Adrenal gland (tissue), 12 donors: ENCODE measurements around the gene FOXE3. TPM values are rescaled to one million over a fixed set of nuclear protein-coding genes. Genes with fewer than 3 reads are reported as not detected.

Source experiments
- DNase-seq, 7 donors: peaks; one replicate each; pipeline ENCODE4 v3.0.0-alpha.2; 2019 to 2020
- H3K27ac ChIP-seq, 5 donors: fragments of 200-600 bp; sonication (generic) in 4 of 5; 1 replicate in 3 of 5; 2 replicates in 2 of 5; pipeline versions ENCODE4 v1.5.1 to v1.8.0; 2016 to 2020; ENCODE audit warnings: mild to moderate bottlenecking in 1 of 5
- H3K27me3 ChIP-seq: fragments of 200-600 bp; 2 replicates; pipeline ENCODE4 v1.8.0; 2021
- H3K36me3 ChIP-seq, 2 donors: fragments of 200-600 bp; replicated peaks in 1 of 2; 1 replicate in 1 of 2; 2 replicates in 1 of 2; pipeline versions ENCODE4 v1.5.1 to v1.8.0; 2018 to 2022
- H3K4me1 ChIP-seq, 2 donors: fragments of 200-600 bp; replicated peaks in 1 of 2; 1 replicate in 1 of 2; 2 replicates in 1 of 2; pipeline versions ENCODE4 v1.5.1 to v1.8.0; 2018 to 2021
- H3K4me3 ChIP-seq, 4 donors: fragments of 200-600 bp; sonication (generic) in 3 of 4; one replicate each; pipeline ENCODE4 v1.5.1; 2016 to 2018
- H3K9me3 ChIP-seq, 3 donors: fragments of 200-600 bp; sonication (generic) in 1 of 3; replicated peaks in 1 of 3; 1 replicate in 2 of 3; 2 replicates in 1 of 3; pipeline versions ENCODE4 v1.5.1 to v1.8.0; 2016 to 2021
- POLR2A ChIP-seq, 2 donors: fragments of 450-650 bp; IDR thresholded peaks; one replicate each; pipeline ENCODE4 v1.6.1; 2017; ENCODE audit warnings: antibody characterized with exemption in 2 of 2, mild to moderate bottlenecking in 2 of 2, moderate library complexity in 1 of 2
- WGBS, 4 donors: extraction: QIAGEN DNeasy Blood & Tissue Kit in 2 of 4; methylation state at CpG; one replicate each; pipeline versions ENCODE4 v1.1.5 to v1.1.7; 2013 to 2017; 5-methylcytosine and 5-hydroxymethylcytosine counted together
- intact Hi-C, 2 donors: fragments of 100-400 bp; cut with DNase I; formaldehyde crosslinking; loops; one replicate each; pipeline versions ENCODE4 v1.14.1 to v1.15.0; 2022 to 2023
- polyA plus RNA-seq, 3 donors: library from polyadenylated mRNA; stranded (reverse); fragments of 200-250 nt in 2 of 3; fragments of 350-450 nt in 1 of 3; fragmentation: Illumina TruSeq in 1 of 3; extraction: RNeasy Lipid Tissue Mini Kit (QIAGEN cat#74804) in 1 of 3; gene quantifications; one replicate each; pipeline ENCODE4 v1.2.3, GENCODE V29; 2013 to 2014
- total RNA-seq, 9 donors: library from RNA; depleted of rRNA in 4 of 9; stranded (reverse); fragments of >200 nt in 4 of 9; fragments of 120-200 nt in 1 of 9; fragmentation: NEBNext Ultra II Directional in 1 of 9; extraction: Animal tissue kit (Norgen Biotek cat#: 25700) in 1 of 9; gene quantifications; one replicate each; pipeline versions ENCODE4 v1.1.0 to v1.2.4, GENCODE V29; 2013 to 2023
- TF ChIP-seq, protein P1 (sequence below), 6 experiments: fragments of 450-650 bp in 4 of 6; fragments of 200-600 bp in 2 of 6; sonication (generic) in 1 of 6; IDR thresholded peaks; 1 replicate in 5 of 6; 2 replicates in 1 of 6; pipeline versions ENCODE4 v1.5.1 to v1.8.0; 2016 to 2021; ENCODE audit warnings: antibody characterized with exemption in 6 of 6, mild to moderate bottlenecking in 2 of 6, moderate library complexity in 1 of 6
- donor health status: healthy with polysubstance abuse.
- donor health status: Bipolar disorder and iron deficiency.
- donor health status: DM: yes; HTN: yes; CAD: no.
- donor health status: DM: no; HTN: no; CAD: no.
- donor health status: DM: no; HTN: no; CAD: no.
- donor health status: DM: yes; HTN: yes; CAD: no.

The FOXE3 gene
- total and polyA plus RNA-seq, 12 donors = 0.07 TPM; not detected in 11

DNA sequence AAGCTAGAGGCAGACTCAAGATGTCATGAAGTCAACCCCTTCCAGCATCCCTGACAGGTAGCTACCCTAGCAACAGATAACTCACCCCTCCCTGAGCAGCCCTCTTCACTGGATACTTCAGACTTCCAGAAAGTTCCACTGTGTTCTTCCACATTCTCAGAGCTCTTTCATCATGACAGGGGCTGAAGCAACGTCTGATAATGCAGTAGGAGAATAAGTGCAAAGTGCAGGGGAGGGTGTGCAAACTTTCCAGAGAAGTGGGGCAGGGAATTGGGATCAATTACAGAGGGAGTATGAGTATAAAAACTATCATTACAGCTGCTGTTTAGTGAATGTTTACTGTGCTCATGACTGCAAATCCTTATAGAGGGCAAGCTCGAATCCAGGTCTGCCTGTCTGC, 26.4 kb upstream of the FOXE3 start:
- no peak for DNase-seq
- no peaks in the 10 kb centered on the region for H3K4me1 ChIP-seq
- no peak overlapping the region for H3K27ac ChIP-seq
- H3K4me3 ChIP-seq = no peak overlapping the region
- WGBS, 4 donors = 34 to 48% (median 37%) methylated on average over 2 of the region's 2 CpGs
- intact Hi-C loops = no loop called here
- H3K27me3 ChIP-seq = no peaks in the 10 kb centered on the region
- no peaks in the 10 kb centered on the region for H3K36me3 ChIP-seq
- H3K9me3 ChIP-seq = no peaks in the 10 kb centered on the region
- TF ChIP-seq POLR2A (IDR thresholded peaks at IDR 0.05) = no peak
- TF ChIP-seq, protein P1, sequence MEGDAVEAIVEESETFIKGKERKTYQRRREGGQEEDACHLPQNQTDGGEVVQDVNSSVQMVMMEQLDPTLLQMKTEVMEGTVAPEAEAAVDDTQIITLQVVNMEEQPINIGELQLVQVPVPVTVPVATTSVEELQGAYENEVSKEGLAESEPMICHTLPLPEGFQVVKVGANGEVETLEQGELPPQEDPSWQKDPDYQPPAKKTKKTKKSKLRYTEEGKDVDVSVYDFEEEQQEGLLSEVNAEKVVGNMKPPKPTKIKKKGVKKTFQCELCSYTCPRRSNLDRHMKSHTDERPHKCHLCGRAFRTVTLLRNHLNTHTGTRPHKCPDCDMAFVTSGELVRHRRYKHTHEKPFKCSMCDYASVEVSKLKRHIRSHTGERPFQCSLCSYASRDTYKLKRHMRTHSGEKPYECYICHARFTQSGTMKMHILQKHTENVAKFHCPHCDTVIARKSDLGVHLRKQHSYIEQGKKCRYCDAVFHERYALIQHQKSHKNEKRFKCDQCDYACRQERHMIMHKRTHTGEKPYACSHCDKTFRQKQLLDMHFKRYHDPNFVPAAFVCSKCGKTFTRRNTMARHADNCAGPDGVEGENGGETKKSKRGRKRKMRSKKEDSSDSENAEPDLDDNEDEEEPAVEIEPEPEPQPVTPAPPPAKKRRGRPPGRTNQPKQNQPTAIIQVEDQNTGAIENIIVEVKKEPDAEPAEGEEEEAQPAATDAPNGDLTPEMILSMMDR (IDR thresholded peaks at IDR 0.05) = no peak

GRCh38 chr1:47390843-47391242, 25.2 kb upstream of the FOXE3 start:
- Histone ChIP-seq H3K9me3 (no peaks in the 10 kb centered on the region), H3K27me3 (peaks cover 5% of the 10 kb centered on the region), H3K27ac (no peak overlapping the region), H3K4me1 (no peaks in the 10 kb centered on the region), H3K36me3 (no peaks in the 10 kb centered on the region), H3K4me3 (no peak overlapping the region)
- TF ChIP-seq, protein P1 (IDR thresholded peaks at IDR 0.05) = no peak
- no peak for TF ChIP-seq POLR2A (IDR thresholded peaks at IDR 0.05)
- no peak for DNase-seq
- intact Hi-C loops = no loop called here
- 45 to 91% (median 86%) methylated on average over 2 of the region's 2 CpGs for WGBS, 4 donors

GRCh38 chr1:47393141-47393540, 22.9 kb upstream of the FOXE3 start:
- peaks cover 5% of the 10 kb centered on the region for H3K27me3 ChIP-seq
- 61 to 65% (median 63%) methylated on average over 5 of the region's 5 CpGs for WGBS, 4 donors
- H3K4me3 ChIP-seq = no peak overlapping the region
- no peak for DNase-seq
- no peaks in the 10 kb centered on the region for H3K36me3 ChIP-seq
- H3K4me1 ChIP-seq = no peaks in the 10 kb centered on the region
- no peak overlapping the region for H3K27ac ChIP-seq
- no peak for TF ChIP-seq POLR2A (IDR thresholded peaks at IDR 0.05)
- TF ChIP-seq, protein P1 (IDR thresholded peaks at IDR 0.05) = no peak
- intact Hi-C loops = no loop called here
- no peaks in the 10 kb centered on the region for H3K9me3 ChIP-seq

DNA sequence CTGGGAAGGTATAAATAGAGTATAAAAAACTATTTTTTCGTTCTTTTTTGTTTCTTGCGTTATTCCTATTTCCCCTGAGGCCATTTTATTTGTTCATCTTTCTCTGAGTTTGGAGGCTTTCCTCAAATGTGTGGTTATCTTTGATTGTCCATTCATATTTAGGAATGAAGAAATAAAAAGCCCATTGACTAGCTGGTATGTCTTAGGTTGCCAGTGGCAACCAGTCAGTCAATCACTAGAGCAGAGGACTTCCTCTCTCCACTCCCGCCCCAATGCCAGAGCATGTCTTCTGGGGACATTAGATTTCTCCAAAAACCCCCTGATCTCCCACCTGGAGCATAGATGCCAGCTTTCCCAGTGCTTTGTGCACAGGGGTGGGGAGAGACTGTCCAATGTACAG, 20.7 kb upstream of the FOXE3 start:
- WGBS, 4 donors = 72 to 87% (median 73%) methylated on average over 3 of the region's 3 CpGs
- Histone ChIP-seq H3K27me3 (peaks cover 11% of the 10 kb centered on the region), H3K27ac (no peak overlapping the region), H3K4me3 (no peak overlapping the region), H3K9me3 (no peaks in the 10 kb centered on the region), H3K36me3 (no peaks in the 10 kb centered on the region), H3K4me1 (no peaks in the 10 kb centered on the region)
- TF ChIP-seq, protein P1 (IDR thresholded peaks at IDR 0.05) = no peak
- no peak for TF ChIP-seq POLR2A (IDR thresholded peaks at IDR 0.05)
- DNase-seq = no peak
- intact Hi-C loops = no loop called here
